ENCODE data around the gene TRAPPC4.
"Not testable (repeated sequence)": the region's sequence is repeated elsewhere in the genome, so short reads cannot be mapped to it uniquely, and the experiment has no call there.

The TRAPPC4 gene, protein sequence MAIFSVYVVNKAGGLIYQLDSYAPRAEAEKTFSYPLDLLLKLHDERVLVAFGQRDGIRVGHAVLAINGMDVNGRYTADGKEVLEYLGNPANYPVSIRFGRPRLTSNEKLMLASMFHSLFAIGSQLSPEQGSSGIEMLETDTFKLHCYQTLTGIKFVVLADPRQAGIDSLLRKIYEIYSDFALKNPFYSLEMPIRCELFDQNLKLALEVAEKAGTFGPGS

DNA sequence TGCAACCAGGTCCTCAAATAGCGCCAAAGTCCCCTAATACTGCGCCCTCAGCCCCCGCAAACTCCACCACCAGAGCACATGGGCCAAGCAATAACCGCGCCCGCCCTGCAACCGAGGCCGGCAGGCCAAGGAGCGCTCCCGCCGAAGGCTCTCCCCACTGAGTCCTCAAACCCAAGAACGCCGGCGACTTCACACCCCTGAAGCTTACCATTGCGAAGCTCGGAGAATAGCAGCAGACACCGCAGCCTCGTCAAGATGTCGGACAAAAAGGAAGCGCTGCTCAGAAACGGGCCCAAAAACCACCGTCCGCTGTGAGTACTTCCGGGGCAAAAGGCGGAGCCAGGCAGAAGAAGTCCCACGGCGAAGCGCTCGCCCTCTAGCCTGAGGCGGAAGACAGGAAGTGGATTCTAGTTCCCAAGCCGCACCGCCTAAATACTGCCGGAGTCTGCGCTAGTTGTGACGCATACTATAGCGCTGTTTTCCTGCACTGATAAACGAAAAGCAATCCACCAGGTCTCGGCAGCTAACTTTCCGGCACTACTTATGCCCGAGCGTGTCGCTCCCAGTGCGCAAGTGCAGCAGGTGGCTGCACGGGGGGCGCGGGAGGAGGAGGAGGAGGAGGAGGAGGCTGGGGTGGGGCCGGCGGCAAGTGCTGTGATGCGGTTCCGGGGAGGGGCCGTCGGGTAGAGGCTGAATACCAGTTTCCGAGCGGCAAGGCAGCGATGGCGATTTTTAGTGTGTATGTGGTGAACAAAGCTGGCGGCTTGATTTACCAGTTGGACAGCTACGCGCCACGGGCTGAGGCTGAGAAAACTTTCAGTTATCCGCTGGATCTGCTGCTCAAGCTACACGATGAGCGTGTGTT is at the start of gene TRAPPC4, which contains the start of gene RPS25:
Gene TRAPPC4, plus strand, starts transcription at position 693 of the 865 bp plus-strand sequence. Its CDS starts 30 bp downstream, at position 723.
Gene RPS25, minus strand, starts transcription at position 270 of the 865 bp plus-strand sequence. Its CDS starts 59 bp downstream, at position 211.
- DNase-seq, result no peak

DNA sequence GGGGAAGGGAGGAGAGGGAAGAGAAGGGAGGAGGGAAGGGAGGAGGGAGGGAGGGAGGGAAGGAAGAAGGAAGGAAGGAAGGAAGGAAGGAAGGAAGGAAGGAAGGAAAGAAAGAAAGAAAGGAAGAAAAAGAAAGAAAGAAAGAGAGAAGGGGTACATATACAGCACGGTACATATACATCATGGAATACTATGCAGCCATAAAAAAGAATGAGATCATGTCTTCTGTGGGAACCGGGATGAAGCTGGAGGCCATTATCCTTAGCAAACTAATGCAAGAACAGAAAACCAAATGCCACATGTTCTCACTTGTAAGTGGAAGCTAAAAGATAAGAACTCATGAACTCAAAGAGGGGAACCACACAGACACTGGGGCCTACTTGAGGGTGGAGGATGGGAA is 49.1 kb upstream of the TRAPPC4 start:
- DNase-seq, result not testable (repeated sequence)

DNA sequence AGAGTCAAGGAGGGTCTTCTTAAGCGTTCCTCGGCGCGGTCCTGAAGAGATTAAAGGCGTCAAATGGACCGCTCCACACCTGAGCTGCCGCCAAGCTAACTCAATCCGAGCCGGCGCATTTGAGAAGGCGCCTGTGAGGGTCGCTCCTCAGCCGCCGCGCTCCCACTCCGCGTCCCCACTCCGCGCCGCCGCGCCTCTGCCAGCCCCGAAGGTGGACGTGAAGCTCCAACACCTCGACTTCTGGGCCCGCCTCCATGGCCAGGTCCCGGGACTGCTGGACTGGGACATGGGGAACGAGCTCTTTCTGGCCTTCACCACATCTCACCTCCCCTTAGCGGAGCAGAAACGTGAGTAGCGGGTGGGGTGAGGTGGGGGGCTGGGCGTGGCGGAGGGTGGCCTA is 46.9 kb upstream of the TRAPPC4 start, which contains the start of gene FOXR1:
Gene FOXR1, plus strand, starts transcription at position 116 of the 400 bp plus-strand sequence. Its CDS starts 171 bp downstream, at position 287.
- DNase-seq, result no peak

DNA sequence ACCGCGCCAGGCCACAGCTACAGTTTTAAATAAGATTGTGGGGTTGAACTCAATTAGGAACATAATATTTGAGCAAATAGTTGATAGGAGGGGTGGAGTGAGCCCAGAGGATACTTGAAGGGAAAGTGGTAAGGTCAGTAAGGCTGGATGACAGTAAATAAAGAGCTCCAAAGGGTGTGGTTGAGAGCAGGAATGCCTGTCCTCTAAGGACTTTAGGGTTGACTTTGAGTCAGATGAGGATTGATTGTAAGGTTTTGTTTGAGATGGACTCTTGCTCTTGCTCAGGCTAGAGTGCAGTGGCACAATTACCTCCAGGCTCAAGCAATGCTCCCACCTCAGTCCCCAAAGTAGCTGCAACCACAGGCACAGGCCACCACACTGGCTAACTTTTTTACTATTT is 44.6 kb upstream of the TRAPPC4 start:
- DNase-seq, result no peak

DNA sequence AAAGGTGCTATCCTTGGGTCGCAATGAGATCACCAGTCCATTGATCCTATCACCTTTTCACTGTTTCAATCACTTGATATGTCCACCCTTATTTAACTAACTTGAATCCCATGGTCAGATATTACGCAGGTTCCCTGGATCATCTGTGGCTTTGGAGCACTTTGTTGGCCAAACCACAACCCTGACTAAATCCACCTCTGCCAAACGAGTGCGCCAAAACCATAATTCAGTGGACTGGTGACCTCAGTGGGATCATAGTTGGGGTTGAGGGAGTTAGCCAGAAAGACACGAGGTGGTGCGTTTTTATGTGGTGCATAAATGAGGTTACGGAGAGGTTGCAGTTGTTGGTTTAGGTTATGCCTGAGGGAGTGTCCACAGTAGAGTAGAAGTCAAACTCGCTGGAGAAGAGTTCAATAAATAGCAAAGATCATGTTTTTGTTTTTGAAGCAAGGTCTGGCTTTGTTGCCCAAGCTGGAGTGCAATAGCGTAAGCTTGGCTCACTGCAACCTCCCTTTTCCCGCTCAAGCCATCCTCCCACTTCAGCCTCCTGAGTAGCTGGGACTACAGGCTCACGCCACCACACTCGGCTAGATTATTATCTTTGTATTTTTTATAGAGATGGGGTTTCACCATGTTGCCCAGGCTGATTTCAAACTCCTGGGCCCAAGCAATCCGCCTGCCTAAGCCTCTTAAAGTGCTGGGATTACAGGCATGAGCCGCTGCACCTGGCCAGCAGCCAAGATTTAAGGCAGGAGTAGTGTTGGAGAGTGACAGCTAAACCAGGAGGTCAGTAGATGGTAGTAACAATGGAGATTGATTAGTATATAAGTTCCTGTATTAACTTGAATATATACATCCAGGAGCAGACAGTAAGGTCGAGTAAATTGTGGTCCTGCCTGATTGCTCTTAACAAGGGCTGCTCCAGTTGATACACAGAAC is 42.5 kb upstream of the TRAPPC4 start:
- DNase-seq, result no peak

DNA sequence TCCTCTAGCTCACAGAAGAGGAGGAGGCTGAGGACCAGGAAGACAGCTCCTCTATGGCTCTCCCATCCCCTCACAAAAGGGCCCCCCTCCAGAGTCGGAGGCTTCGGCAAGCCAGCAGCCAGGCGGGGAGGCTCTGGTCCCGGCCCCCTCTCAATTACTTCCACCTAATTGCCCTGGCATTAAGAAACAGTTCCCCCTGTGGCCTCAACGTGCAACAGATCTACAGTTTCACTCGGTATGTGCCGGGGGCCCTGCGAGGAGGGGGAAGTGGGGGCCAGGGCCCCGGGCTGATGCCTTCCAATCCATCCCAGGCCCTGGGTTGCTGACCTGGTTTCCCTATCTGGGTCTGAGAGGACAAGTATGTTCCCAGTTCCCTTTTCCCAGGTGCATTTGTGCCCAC is 39.1 kb upstream of the TRAPPC4 start:
- DNase-seq, result no peak

DNA sequence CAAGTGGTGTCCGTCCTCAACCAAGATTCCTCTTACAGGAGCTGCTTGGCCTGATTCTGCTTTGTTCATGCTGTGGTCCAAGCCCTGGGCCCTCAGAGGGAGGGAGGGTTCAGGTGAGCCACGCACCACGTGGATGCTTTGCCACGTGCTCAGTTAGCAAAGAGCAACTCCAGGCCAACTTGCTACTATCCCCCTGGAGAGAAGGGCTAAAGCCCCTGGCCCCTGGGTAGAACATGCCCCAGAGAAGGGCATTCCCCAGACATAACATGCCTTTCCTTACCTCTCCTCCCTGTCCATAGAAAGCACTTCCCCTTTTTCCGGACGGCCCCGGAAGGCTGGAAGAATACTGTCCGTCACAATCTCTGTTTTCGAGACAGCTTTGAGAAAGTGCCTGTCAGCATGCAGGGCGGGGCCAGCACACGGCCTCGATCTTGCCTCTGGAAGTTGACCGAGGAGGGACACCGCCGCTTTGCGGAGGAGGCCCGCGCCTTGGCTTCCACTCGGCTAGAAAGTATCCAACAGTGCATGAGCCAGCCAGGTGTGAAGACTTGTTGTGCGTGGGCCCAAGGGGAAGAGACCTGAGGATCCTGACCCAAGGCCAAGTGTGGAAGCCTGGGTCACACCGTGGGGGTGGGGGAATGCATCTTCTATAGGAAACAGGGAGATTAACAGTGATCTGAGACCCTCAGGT is 38.2 kb upstream of the TRAPPC4 start:
- DNase-seq, result no peak

DNA sequence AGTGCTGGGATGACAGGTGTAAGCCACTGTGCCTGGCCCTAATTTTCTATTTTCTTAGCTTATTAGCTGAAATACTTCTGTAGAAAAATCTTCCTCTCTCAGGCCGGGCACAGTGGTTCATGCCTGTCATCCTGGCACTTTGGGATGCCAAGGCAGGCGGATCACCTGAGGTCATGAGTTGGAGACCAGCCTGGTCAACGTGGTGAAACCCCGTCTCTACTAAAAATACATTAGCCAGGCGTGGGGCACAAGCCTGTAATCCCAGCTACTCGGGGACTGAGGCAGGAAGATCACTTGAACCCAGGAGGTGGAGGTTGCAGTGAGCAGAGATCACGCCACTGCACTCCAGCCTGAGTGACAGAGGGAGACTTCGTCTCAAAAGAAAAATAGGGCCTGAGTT is 34.2 kb upstream of the TRAPPC4 start:
- not testable (repeated sequence) for DNase-seq

DNA sequence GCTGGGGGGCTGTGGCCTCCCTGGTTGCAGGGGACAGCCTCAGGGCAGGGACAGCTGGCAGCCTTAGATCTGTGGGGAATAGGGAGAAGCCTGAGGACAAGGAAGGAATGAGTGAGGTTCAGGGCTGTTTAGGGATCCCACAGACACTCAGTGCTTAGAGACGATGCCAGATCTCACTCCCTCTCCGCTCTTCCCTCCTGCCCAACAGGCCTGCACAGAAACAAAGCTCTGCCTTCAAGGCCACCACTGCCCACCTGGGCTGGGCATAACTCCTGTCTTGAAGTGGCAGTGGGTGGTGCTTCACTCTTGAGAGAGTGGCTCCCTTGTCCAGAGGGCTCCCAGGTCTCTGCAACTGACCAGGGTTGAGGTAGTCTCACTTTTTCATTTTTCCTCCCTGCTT is 33.7 kb upstream of the TRAPPC4 start:
- DNase-seq, result no peak

DNA sequence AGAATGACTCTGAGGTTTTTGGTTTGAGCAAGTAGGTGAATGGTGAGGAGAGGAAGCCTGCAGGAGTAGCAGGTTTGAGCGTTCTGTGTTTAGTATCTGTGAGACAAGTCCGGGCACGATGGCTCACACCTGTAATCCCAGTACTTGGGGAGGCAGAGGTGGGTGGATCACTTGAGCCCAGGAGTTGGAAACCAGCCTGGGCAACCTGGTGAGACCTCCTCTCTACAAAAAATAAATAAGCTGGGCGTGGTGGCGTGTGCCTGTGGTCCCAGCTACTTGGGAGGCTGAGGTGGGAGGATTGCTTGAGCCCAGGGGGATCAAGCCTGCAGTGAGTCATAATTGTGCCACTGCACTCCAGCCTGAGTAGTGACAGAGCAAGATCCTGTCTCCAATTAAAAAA is 30.3 kb upstream of the TRAPPC4 start:
- no peak for DNase-seq

DNA sequence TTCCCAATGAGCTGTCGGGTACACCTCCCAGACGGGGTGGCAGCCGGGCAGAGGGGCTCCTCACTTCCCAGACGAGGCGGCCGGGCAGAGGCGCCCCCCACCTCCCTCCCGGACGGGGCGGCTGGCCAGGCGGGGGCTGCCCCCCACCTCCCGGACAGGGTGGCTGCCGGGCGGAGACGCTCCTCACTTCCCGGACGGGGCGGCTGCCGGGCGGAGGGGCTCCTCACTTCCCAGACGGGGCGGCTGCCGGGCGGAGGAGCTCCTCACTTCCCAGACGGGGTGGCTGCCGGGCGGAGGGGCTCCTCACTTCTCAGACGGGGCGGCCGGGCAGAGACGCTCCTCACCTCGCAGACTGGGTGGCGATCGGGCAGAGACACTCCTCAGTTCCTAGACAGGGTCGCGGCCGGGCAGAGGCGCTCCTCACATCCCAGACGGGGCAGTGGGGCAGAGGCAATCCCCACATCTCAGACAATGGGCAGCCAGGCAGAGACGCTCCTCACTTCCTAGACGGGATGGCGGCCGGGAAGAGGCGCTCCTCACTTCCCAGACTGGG is 27.0 kb upstream of the TRAPPC4 start:
- not testable (repeated sequence) for DNase-seq

DNA sequence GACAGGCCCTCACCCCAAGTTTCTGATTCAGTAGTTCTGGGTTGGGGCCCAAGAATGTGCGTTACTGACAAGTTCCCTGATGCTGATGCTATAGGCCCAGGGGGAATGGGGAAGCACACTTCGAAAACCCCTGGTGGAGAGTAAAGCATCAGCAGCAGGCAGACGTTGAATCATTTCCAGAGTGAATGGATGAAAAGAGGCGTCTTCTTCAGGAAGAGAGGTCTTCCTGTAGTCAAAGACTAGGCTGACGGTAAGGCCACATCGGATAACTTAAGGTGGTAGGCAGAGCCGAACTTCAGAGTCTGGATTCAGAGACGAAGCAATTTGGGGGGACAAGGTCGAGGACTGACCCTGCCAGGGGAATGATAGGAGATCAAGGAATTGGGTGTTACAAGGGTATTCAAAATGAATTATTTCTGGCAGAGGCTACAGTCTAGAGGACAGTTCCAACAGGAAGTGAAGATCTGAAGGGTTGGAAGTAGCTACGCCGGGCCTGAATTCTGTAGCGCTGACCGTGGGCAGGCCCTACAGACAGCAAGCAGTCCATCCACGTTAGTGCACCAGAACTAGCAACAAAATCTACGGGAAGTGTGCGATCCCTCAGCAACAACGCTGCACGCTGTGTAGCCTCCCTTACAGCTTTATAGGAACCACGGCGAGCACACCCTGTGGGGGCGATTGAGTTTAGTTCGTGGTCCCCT is 21.5 kb upstream of the TRAPPC4 start:
- no peak for DNase-seq

DNA sequence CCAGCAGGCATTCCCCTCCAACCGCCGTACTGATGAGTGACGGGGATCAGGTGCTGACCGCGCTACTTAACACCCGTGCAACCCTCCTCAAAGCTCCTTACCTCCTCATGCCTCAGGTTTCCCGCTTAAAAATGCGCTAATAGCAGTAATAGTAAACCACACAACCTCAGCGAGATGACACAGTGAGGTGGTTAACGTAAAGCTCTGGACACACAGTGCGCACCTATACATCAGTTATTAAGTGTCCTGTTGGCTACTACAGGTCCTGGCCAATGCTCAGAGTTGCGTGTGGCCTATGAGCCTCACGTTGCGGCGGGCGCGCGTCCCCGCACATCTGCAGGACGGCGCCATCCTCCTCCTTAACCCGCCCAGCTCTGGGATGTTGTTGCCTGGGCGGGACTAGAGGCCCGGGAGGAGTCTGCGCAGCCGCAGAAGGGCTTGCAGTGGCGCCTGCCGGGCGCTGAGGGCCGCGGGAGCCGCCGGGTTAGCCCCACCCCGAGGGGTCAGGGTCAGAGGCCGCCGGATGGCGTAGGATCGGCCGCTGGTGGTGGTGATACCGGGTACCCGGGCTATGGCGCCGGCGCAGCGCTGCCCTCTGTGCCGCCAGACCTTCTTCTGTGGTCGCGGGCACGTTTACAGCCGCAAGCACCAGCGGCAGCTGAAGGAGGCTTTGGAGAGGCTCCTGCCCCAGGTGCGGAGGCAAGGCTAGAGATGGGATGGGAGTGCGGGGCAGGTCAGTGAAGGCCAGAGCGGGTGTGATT is 20.8 kb upstream of the TRAPPC4 start, which contains the start of gene CENATAC:
Gene CENATAC, plus strand, starts transcription at position 512 of the 761 bp plus-strand sequence. Its CDS starts 60 bp downstream, at position 572.
- DNase-seq, result peak; percentile 67

DNA sequence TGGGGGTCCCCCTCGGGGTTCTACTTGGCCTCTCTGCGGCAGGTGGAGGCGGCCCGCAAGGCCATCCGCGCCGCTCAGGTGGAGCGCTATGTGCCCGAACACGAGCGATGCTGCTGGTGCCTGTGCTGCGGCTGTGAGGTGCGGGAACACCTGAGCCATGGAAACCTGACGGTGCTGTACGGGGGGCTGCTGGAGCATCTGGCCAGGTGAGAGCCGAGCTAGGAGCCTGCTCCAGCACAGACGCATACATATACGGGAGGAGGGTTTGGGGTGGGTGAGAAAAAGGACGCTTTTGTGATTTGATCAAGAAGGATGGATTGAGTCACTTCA is 20.2 kb upstream of the TRAPPC4 start:
- no peak for DNase-seq

DNA sequence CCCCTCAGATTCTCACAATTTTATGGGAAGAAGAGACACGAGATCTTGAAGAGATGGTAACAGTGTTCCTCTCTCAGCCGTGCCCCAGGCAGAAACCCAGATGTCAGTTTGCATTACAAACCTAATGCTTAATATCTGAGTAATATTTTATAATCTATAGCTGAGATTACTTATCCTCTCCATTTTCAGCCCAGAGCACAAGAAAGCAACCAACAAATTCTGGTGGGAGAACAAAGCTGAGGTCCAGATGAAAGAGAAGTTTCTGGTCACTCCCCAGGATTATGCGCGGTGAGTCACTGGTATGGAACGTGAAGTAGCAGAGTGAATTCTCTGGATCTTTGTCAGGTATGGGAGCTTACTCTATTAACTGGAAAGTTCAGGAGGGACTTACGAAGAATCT is 19.7 kb upstream of the TRAPPC4 start:
- no peak for DNase-seq

DNA sequence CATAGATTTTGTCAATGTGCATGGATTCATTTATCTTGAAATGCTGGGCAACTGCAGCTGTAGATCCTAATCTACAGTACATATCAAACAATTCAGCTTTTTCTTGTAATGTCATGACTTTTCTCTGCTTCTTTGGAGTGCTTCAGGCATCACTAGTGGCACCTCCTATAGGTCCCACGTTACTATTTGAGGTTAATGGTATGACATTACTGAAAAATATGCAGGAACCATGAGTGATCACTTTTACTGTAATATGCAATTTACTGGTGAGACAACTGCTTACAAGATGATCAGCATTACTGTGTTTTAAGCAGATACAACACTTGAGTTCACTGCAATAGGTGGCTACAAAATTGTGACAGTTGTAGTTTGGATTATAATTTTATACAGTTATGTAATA is 17.7 kb upstream of the TRAPPC4 start:
- no peak for DNase-seq

DNA sequence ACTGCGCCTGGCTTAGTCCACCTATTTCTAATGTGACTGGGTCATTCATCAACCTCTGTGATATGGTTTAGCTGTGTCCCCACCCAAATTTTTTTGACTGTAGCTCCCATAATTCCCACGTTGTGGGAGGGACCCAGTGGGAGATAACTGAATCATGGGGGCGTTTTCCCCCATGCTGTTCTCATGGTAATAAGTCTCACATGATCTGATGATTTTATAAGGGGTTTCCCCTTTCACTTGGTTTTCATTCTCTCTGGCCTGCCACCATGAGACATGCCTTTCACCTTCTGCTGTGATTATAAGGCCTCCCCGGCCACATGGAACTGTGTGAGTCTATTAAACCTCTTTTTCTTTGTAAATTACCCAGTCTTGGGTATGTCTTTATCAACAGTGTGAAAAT is 11.9 kb upstream of the TRAPPC4 start:
- DNase-seq, result no peak

DNA sequence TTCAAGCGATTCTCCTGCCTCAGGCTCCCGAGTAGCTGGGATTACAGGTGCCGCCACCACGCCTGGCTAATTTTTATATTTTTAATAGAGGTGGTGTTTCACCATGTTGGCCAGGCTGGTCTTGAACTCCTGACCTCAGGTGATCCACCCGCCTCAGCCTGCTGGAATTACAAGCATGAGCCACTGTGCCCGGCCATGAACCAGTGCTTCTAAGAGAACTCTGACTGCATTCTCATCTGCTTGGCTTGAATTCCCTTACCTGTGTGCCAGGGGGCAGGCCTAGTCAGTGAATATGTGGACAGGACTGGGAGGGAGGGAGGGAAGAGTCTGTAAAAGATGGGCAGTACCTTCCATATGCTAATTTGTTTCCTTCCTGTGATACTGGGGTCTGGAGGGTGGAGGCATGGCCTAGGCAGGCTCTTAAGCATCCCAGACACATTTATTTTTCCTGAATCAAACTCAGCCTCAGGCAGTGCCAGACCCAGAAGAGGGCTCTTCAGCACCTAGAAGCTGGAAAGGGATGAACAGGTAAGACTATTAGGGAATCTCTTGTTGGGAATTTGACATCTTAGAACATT is 7.0 kb upstream of the TRAPPC4 start:
- no peak for DNase-seq

DNA sequence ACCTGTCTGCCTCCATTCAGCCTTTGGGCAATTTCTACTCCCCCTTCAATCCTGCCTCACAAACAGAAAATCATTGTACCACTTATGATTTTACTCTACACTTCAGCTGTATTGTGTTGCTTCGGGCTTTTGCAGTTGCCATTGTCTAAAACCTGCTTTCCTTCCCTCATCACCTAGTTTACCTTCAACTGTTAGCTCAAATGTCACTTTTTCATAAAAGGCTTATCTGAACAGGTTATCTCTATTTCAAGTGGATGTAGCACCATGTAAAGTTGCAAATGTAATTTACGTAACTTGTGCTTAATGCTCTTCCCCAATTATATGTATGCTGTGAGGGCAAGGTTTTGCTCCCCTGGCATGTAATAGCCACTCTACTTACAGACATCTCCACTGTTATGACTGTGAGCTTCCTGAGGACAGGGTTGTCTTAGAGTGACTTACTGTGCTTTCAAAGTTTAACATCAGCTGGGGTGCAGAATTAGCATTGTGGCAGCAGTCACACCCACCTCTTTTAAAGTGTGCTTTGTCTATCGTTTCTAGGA is 5.9 kb upstream of the TRAPPC4 start:
- no peak for DNase-seq

Measured in cortex of kidney (tissue), 1 donor.